Upper lobe of left lung (tissue), 4 donors: Measurements from ENCODE around the gene SYT14.

Experiments
- EP300 ChIP-seq, 4 donors: sonication (generic); formaldehyde crosslinking; IDR thresholded peaks; one replicate each; pipeline ENCODE4 v1.5.1; 2017; ENCODE audit warnings: antibody characterized with exemption in 4 of 4, control low read depth in 2 of 4
- POLR2A ChIP-seq, 4 donors: fragments of 450-650 bp; IDR thresholded peaks; one replicate each; pipeline ENCODE4 v1.5.1; 2016 to 2017; ENCODE audit warnings: antibody characterized with exemption in 4 of 4, mild to moderate bottlenecking in 2 of 4
- POLR2AphosphoS5 ChIP-seq, 2 donors: sonication (generic); formaldehyde crosslinking; IDR thresholded peaks; one replicate each; pipeline ENCODE4 v1.5.1; 2017; ENCODE audit warnings: antibody characterized with exemption in 2 of 2
- TF ChIP-seq, protein P1 (sequence below), 6 experiments: fragments of 450-650 bp in 4 of 6; fragments of 200-600 bp in 2 of 6; sonication (generic) in 2 of 6; IDR thresholded peaks; one replicate each; pipeline ENCODE4 v1.5.1; 2016 to 2019; ENCODE audit warnings: antibody characterized with exemption in 6 of 6

DNA sequence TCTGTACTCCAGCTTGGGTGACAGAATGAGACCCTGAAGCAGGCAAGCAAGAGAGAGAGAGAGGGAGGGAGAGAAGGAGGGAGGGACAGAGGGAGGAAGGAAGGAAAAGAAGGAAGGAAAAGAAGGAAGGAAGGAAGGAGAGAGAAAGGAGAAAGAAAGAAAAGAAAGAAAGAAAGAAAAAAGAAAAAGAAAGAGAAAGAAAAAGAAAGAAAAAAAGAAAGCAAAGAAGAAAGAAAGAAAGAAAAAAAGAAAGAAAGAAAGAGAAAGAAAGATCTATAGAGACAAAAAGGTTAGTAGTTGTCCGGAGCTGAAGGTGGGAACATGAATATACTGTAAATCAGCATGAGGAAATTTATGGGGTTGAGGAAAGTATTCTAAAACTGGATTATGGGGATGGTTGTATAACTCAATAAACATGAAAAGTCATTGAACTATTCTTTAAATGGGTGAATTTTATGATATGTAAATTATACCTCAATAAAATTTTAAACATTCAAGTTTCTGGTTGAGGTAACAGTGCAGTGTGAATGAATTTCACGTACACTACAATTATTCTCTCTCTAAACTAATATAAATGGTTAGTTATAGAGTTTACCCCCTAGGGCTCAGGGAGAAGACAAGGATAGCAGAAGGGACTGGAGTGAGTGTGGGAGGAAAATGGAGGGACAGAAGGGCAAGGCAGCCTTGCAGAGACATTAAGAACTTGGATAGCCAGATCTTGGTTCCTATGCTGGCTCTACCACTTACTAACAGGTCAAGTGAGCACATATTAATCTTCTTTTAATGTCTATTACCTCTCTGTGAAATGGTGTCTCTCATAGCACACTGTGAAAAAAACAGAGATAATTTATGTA lies 269.8 kb downstream of the SYT14 start:
- TF ChIP-seq POLR2AphosphoS5 (IDR thresholded peaks at IDR 0.05): no peak
- TF ChIP-seq, protein P1, sequence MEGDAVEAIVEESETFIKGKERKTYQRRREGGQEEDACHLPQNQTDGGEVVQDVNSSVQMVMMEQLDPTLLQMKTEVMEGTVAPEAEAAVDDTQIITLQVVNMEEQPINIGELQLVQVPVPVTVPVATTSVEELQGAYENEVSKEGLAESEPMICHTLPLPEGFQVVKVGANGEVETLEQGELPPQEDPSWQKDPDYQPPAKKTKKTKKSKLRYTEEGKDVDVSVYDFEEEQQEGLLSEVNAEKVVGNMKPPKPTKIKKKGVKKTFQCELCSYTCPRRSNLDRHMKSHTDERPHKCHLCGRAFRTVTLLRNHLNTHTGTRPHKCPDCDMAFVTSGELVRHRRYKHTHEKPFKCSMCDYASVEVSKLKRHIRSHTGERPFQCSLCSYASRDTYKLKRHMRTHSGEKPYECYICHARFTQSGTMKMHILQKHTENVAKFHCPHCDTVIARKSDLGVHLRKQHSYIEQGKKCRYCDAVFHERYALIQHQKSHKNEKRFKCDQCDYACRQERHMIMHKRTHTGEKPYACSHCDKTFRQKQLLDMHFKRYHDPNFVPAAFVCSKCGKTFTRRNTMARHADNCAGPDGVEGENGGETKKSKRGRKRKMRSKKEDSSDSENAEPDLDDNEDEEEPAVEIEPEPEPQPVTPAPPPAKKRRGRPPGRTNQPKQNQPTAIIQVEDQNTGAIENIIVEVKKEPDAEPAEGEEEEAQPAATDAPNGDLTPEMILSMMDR (IDR thresholded peaks at IDR 0.05): no peak
- TF ChIP-seq POLR2A (IDR thresholded peaks at IDR 0.05): no peak
- no peak for TF ChIP-seq EP300 (IDR thresholded peaks at IDR 0.05)
